ENCODE measurements around the gene SCAP.
"Not testable (repeated sequence)": the region's sequence is repeated elsewhere in the genome, so short reads cannot be mapped to it uniquely, and the experiment has no call there.

Gene SCAP

GRCh38 chr3:47479826-47480160, 4.1 kb upstream of the SCAP start:
- DNase-seq, result no peak

GRCh38 chr3:47478022-47478421, 2.3 kb upstream of the SCAP start:
- no peak for DNase-seq

GRCh38 chr3:47476644-47477199, 981 bp upstream of the SCAP start:
- no peak for DNase-seq

- DNase-seq, result no peak
Measured at GRCh38 chr3:47476330-47476626, 537 bp upstream of the SCAP start.

GRCh38 chr3:47475029-47475569, 642 bp downstream of the SCAP start:
- DNase-seq, result no peak

GRCh38 chr3:47473391-47473790, 2.4 kb downstream of the SCAP start:
- DNase-seq, result no peak

- DNase-seq, result no peak
Measured at GRCh38 chr3:47469616-47470015, 6.1 kb downstream of the SCAP start.

- DNase-seq, result not testable (repeated sequence)
Measured at GRCh38 chr3:47468315-47468714, 7.4 kb downstream of the SCAP start.

- DNase-seq, result no peak
Measured at GRCh38 chr3:47464588-47464987, 11.2 kb downstream of the SCAP start.

- not testable (repeated sequence) for DNase-seq
Measured at GRCh38 chr3:47459534-47460085, 16.1 kb downstream of the SCAP start.

- no peak for DNase-seq
Measured at GRCh38 chr3:47456984-47457383, 18.8 kb downstream of the SCAP start.

- DNase-seq, result no peak
Measured at GRCh38 chr3:47455806-47456452, 19.8 kb downstream of the SCAP start.

- no peak for DNase-seq
Measured at GRCh38 chr3:47452453-47453215, 23.1 kb downstream of the SCAP start.

GRCh38 chr3:47444103-47444502, 31.6 kb downstream of the SCAP start:
- no peak for DNase-seq

GRCh38 chr3:47443611-47443995, 32.1 kb downstream of the SCAP start:
- DNase-seq, result no peak

- no peak for DNase-seq
Measured at GRCh38 chr3:47441796-47442551, 33.8 kb downstream of the SCAP start.

GRCh38 chr3:47440131-47440530, 35.6 kb downstream of the SCAP start:
- DNase-seq, result no peak

GRCh38 chr3:47436180-47436579, 39.6 kb downstream of the SCAP start:
- no peak for DNase-seq

- DNase-seq, result no peak
Measured at GRCh38 chr3:47434849-47435248, 40.9 kb downstream of the SCAP start.

- DNase-seq, result no peak
Measured at GRCh38 chr3:47433796-47434195, 41.9 kb downstream of the SCAP start.

- no peak for DNase-seq
Measured at GRCh38 chr3:47432673-47433072, 43.1 kb downstream of the SCAP start.

- no peak for DNase-seq
Measured at GRCh38 chr3:47431225-47431624, 44.5 kb downstream of the SCAP start.

- no peak for DNase-seq
Measured at GRCh38 chr3:47430606-47431005, 45.1 kb downstream of the SCAP start.
